HG03159 (cell line): ENCODE results near the gene CEBPZOS.
"Not testable (repeated sequence)": the region's sequence is repeated elsewhere in the genome, so short reads cannot be mapped to it uniquely, and the experiment has no call there.

Experiments
- ATAC-seq: cut with Tn5 transposase; IDR thresholded peaks from one replicate; pipeline ENCODE4 v1.9.1; 2021; ENCODE audit warnings: mild to moderate bottlenecking, moderate library complexity; ENCODE audit not compliant: unreplicated experiment

Gene CEBPZOS

DNA sequence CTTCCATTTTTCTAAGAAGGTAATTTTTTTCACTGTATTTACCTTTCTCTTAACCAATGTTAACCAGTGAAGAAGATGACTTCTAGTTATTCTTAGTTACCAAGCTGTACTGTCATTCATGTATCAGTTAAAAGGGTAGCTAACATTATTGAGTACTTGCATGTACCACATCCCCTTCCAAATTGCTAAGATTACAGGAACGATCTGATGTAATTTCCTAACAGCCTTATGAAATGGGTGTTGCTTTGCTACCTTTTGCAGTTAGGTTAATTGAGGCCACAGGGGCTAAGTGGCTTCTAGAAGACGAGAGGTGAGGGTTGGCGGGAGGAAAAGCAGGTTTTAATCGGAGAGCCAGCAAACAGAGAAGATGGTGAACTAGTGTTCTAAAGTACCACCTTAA, 6.0 kb upstream of the CEBPZOS start:
- ATAC-seq, result no peak

- ATAC-seq, result no peak
Measured at GRCh38 chr2:37191253-37191652, 5.0 kb upstream of the CEBPZOS start.

GRCh38 chr2:37191747-37192146, 4.5 kb upstream of the CEBPZOS start:
- no peak for ATAC-seq

DNA sequence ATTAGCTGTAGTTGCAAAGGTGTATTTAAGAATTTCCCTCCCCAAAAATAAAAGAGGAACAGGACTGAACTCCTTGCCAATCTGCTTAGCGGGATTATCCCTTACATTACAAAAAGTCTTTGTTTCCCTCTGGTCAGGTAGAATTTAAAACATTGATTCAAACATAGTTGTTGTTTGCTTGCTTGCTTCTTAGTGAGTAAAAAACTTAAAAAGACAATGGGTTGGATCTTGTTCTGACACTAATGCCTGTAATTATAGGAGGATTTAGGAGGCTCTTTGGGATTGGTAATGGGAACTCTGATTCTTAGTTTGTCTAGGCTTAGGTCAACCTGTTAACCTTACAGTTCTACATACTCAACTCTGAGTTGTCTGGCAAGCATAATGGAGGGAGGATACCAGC, 3.7 kb upstream of the CEBPZOS start:
- no peak for ATAC-seq

DNA sequence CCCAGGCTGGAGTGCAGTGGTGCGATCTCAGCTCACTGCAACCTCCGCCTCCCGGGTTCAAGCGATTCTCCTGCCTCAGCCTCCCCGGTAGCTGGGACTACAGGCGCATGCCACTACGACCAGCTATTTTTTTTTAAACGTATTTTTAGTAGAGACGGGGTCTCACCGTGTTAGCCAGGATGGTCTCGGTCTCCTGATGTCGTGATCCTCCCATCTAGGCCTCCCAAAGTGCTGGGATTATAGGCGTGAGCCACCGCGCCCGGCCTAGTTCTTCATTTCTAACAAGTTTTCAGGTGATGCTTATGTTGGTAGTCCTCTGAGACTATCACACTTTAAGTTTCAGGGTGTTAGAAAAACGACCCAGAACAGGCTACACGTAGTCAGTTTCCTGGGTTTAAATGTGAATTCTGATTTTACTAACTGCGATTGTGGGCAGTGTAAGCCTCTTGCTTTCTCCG, 405 bp upstream of the CEBPZOS start:
- not testable (repeated sequence) for ATAC-seq

DNA sequence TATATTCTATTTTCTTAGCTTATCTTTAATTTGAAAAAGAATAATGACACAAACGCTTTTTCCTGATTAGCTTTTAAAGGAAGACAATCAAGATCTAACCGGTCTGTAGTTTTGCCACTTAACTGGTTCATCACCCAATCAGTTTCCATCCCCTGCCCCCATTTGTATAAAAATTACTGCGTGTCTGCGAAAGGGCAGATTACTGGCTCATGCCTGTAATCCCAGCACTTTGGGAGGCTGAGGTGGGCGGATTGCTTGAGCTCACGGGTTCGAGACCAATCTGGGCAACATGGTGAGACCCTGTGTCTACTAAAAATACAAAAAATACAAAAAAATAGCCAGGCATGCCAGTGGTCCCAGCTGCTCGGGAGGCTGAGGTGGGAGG, 2.4 kb downstream of the CEBPZOS start:
- ATAC-seq, result no peak

GRCh38 chr2:37201208-37201607, 4.9 kb downstream of the CEBPZOS start:
- no peak for ATAC-seq

- no peak for ATAC-seq
Measured at GRCh38 chr2:37201766-37202165, 5.5 kb downstream of the CEBPZOS start.

- no peak for ATAC-seq
Measured at GRCh38 chr2:37203708-37204107, 7.4 kb downstream of the CEBPZOS start.

DNA sequence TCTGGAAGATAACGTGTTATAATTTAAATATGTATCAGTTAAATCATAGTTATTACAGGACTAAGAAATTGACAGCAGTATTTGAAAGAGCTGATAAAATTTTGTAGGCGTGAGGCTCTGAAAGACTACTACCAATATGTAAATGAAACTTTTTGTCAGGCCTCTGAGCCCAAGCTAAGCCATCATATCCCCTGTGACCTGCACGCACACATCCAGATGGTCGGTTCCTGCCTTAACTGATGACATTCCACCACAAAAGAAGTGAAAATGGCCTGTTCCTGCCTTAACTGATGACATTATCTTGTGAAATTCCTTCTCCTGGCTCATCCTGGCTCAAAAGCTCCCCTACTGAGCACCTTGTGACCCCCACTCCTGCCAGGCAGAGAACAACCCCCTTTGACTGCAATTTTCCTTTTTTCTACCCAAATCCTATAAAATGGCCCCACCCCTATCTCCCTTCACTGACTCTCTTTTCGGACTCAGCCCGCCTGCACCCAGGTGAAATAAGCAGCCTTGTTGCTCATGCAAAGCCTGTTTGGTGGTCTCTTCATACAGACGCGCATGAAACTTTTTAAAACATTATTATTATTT, 8.9 kb downstream of the CEBPZOS start:
- ATAC-seq, result not testable (repeated sequence)

DNA sequence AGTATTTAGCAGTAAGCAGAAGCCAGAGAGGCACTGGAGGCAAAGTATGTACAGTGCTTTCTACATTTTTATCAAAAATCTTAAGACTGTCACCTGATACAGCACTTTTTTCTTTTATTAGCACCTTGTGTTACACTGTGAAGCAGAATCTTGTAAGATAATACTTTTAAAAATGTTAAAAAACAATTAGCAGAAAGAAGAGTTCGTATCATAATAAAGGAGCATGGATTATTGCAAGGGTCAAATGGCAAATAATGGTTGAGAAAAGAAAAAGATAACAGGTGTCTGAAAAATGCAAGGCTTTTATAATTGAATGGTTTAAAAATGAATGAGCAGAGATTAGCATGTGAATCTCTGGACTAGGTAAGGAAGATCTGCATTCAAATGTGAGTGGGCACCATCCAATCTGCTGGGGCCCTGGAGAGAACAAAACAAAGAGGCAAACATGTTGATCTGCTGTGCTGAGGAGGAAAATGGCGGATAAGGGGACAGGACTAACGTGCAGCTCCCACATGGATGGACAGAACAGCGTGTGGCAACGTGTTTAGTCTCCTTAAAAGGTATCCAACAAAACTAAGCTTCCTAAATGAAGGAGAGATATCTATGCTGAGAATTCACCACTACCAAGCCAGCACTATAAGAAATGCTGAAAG, 9.5 kb downstream of the CEBPZOS start:
- ATAC-seq, result no peak

DNA sequence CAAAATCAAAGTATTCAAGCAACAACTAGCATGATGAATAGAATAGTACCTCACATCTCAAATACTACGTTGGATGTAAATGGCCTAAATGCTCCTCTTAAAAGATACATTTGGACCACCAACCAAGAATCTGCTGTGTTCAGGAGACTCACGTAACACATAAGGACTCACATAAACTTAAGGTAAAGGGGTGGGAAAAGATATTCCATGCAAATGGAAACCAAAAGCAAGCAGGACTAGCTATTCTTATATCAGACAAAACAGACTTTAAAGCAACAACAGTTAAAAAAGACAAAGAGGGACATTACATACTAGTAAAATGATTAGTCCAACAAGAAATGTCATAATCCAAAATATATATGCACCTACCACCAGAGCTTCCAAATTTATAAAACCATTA, 10.5 kb downstream of the CEBPZOS start:
- ATAC-seq, result not testable (repeated sequence)

DNA sequence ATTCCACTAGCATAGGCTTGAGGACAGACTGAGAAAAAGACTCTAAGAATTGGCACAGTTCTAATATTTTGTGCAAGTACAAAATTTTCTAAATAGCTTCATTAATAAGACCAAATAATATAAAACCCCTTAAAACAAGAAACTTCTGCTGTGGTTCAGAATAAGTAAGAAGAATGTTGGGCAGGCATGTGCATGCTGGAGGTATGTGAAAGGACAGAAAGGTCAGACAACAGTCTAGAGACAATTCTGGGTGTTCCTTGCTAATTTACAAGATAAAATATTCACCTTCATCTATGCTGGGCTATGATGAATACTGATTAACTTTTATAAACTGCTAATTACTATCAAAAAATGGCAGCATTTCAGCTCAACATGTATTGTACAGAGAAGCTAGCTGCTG, 14.9 kb downstream of the CEBPZOS start:
- no peak for ATAC-seq

DNA sequence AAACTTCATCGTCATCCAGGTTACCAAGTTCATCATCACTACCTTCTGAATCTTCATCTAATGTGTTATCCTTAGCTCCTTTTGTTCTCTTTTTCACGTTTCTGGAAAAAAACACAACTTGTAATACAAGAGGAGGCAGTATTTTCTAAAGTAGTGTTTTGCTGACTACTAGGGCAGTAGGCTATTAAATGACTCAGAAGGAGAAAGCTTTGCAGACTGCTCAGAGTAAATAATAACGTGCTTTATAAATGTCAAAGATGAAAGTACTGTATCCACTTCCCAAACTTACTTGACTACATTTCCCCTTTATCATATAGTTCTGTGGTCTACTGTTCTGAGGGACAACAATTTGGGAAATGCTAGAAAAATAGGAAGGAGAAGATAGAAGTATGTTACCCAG, 15.6 kb downstream of the CEBPZOS start:
- ATAC-seq, result no peak

DNA sequence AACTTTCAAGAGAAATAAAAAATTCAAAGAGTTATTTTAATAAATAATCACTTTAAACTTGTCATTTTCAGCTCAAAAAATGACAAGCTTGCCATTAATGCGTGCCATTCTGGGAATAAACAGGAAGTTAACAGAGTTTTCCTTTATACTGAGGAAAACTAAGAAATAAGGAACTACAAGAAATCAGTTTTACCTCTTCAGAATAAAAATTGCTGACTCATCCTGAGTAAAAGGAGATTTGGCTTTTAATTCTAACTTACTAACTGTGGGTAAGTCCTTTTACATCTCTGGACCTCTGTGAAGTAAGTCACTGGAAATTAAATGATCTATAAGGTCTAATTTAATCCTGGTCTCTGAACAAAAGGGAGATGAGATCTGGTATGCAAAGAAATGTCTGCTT, 19.0 kb downstream of the CEBPZOS start:
- no peak for ATAC-seq

GRCh38 chr2:37219046-37219445, 22.8 kb downstream of the CEBPZOS start:
- no peak for ATAC-seq

- no peak for ATAC-seq
Measured at GRCh38 chr2:37223131-37223530, 26.8 kb downstream of the CEBPZOS start.

DNA sequence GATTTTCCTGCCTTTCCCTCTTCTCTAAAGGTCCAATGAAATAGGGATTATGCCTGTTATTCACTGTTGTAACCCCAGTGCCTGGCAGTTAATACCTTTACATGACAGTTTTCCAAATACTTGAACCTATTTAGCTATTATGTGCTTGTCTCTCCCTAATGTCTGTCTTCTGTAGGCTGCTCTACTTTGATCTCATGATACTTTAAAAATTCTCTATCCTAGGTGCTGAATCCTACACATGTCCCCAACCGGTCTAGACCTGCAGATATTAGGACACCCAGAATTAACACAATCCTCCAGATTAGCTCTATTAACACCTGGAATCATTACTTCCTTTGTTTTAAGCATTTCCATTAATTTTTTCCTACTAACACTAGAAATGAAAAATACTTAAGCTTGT, 27.8 kb downstream of the CEBPZOS start:
- no peak for ATAC-seq

- not testable (repeated sequence) for ATAC-seq
Measured at GRCh38 chr2:37225129-37225528, 28.8 kb downstream of the CEBPZOS start.

GRCh38 chr2:37226863-37227262, 30.6 kb downstream of the CEBPZOS start:
- no peak for ATAC-seq

DNA sequence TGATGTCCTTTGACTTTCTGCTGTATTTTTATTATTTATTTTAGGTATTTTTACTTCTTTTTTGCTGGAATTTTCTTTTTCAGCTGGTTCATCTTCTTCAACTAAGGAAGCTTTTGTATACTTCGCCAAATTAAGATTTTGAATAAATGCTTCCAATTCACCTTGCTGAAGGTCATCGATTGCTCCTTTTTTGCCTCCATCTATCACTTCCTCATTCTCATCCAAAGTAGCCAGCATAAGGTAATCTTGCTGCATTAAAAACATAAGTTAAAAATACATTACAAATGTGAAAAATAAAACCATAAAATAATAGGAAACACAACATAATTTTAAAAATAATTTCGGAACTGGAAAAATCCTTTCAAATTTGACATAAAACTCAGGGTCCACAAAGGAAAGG, 32.5 kb downstream of the CEBPZOS start:
- ATAC-seq, result no peak

GRCh38 chr2:37230581-37230980, 34.3 kb downstream of the CEBPZOS start:
- ATAC-seq, result no peak
